Upper lobe of left lung (tissue), 4 donors: ENCODE results near the gene SPDEF.

Experiments used
- CTCF ChIP-seq, 6 experiments: fragments of 450-650 bp in 4 of 6; fragments of 200-600 bp in 2 of 6; sonication (generic) in 2 of 6; IDR thresholded peaks; one replicate each; pipeline ENCODE4 v1.5.1; 2016 to 2019; ENCODE audit warnings: antibody characterized with exemption in 6 of 6
- POLR2A ChIP-seq, 4 donors: fragments of 450-650 bp; IDR thresholded peaks; one replicate each; pipeline ENCODE4 v1.5.1; 2016 to 2017; ENCODE audit warnings: antibody characterized with exemption in 4 of 4, mild to moderate bottlenecking in 2 of 4
- POLR2AphosphoS5 ChIP-seq, 2 donors: sonication (generic); formaldehyde crosslinking; IDR thresholded peaks; one replicate each; pipeline ENCODE4 v1.5.1; 2017; ENCODE audit warnings: antibody characterized with exemption in 2 of 2

DNA sequence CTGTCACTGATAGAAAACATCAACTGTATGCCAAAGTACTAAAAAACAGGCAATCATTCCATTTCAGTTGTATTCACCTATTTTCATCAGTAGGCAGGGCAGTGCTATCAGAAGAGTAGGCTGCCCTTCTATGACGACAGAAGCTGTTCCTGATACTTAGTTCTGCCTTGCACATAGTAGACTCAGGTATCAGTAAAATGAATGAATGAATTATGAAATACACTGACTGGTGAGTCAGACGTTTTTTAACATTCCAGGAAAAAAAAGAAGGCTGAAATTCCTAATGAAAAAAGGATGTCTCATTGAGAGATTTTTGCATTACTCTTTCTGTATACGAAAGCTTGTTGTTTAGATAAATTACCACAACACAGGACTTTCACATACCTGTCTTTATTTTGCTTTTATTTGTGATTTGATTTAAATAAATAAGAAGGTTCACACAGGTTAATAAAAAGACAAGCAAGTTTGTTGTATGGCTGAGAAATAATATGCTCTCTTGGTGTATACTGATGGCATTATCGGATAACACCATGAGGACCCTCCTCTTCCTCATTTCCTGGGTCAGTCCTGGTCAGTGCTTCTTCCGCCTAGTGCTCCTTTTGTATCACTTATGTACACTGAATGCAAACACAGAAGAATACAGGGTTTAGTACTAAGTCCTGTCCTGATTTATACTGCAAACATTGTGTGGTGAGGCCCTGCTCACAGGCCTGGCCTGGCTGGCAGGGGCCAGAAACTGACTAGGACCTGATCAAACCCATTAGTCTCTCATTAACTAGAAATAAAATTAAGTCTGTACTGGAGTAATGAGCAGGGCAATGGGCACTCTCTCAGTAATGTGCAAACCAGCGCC, 39.4 kb upstream of the SPDEF start:
- TF ChIP-seq CTCF (IDR thresholded peaks at IDR 0.05) = no peak
- TF ChIP-seq POLR2A (IDR thresholded peaks at IDR 0.05) = no peak
- no peak for TF ChIP-seq POLR2AphosphoS5 (IDR thresholded peaks at IDR 0.05)
